Activated naive CD8-positive, alpha-beta T cell treated with anti-CD3 and anti-CD28 coated beads, Interleukin-2, amount 50 U/mL, for 24 hours (primary cell): ENCODE measurements around the gene SYT9.

ENCODE experiments used
- ATAC-seq: fragments of 150-1000 bp; cut with Tn5 transposase; one replicate; pipeline ENCODE4 v1.10.0; 2021
- DNase-seq: peaks from one replicate; pipeline ENCODE4 v3.0.0; 2021
- H3K27ac Mint-ChIP-seq: one replicate; pipeline ENCODE4 v1.8.0; 2021; ENCODE audit warnings: mild to moderate bottlenecking, mixed read lengths
- H3K27me3 Mint-ChIP-seq: one replicate; pipeline ENCODE4 v1.8.0; 2021; ENCODE audit warnings: mixed read lengths
- H3K36me3 Mint-ChIP-seq: one replicate; pipeline ENCODE4 v1.8.0; 2021; ENCODE audit warnings: low read depth, mixed read lengths
- H3K4me1 Mint-ChIP-seq: one replicate; pipeline ENCODE4 v1.8.0; 2021; ENCODE audit warnings: mixed read lengths
- H3K4me3 Mint-ChIP-seq: one replicate; pipeline ENCODE4 v1.8.0; 2021; ENCODE audit warnings: mild to moderate bottlenecking, moderate library complexity, mixed read lengths
- H3K9me3 Mint-ChIP-seq: one replicate; pipeline ENCODE4 v1.8.0; 2021; ENCODE audit warnings: mixed read lengths

Gene SYT9

GRCh38 chr11:7291100-7291829 lies 39.6 kb downstream of the SYT9 start:
- H3K9me3 Mint-ChIP-seq, result peaks cover 12% of the 10 kb centered on the region
- no peak overlapping the region for H3K27ac Mint-ChIP-seq
- H3K36me3 Mint-ChIP-seq, result no peaks in the 10 kb centered on the region

GRCh38 chr11:7292922-7293321 lies 41.2 kb downstream of the SYT9 start:
- H3K27me3 Mint-ChIP-seq, result peaks cover 5% of the 10 kb centered on the region
- H3K9me3 Mint-ChIP-seq, result peaks cover 7% of the 10 kb centered on the region
- DNase-seq, result no peak
- no peaks in the 10 kb centered on the region for H3K36me3 Mint-ChIP-seq
- H3K4me1 Mint-ChIP-seq, result no peaks in the 10 kb centered on the region
- ATAC-seq, result no peak
- no peak overlapping the region for H3K27ac Mint-ChIP-seq
- H3K4me3 Mint-ChIP-seq, result no peak overlapping the region

More at GRCh38 chr11:7291100-7291829, 39.6 kb downstream of the SYT9 start:
- no peak for DNase-seq
- no peak for ATAC-seq
- Mint-ChIP-seq H3K4me3 (no peak overlapping the region), H3K4me1 (no peaks in the 10 kb centered on the region), H3K27me3 (peaks cover 5% of the 10 kb centered on the region)

- no peak overlapping the region for H3K4me3 Mint-ChIP-seq
Observed at GRCh38 chr11:7299393-7299792, 47.7 kb downstream of the SYT9 start.

GRCh38 chr11:7300281-7300680 lies 48.6 kb downstream of the SYT9 start:
- DNase-seq, result no peak
- Mint-ChIP-seq H3K4me3 (no peak overlapping the region), H3K9me3 (no peaks in the 10 kb centered on the region), H3K27me3 (no peaks in the 10 kb centered on the region), H3K4me1 (no peaks in the 10 kb centered on the region), H3K27ac (no peak overlapping the region), H3K36me3 (no peaks in the 10 kb centered on the region)
- ATAC-seq, result no peak

More at GRCh38 chr11:7299393-7299792, 47.7 kb downstream of the SYT9 start:
- no peak for ATAC-seq
- Mint-ChIP-seq H3K4me1 (no peaks in the 10 kb centered on the region), H3K36me3 (no peaks in the 10 kb centered on the region), H3K27me3 (peaks cover 2% of the 10 kb centered on the region), H3K27ac (no peak overlapping the region), H3K9me3 (no peaks in the 10 kb centered on the region)
- no peak for DNase-seq

GRCh38 chr11:7303146-7303545 lies 51.4 kb downstream of the SYT9 start:
- Mint-ChIP-seq H3K4me1 (no peaks in the 10 kb centered on the region), H3K4me3 (no peak overlapping the region), H3K36me3 (no peaks in the 10 kb centered on the region), H3K27me3 (no peaks in the 10 kb centered on the region), H3K27ac (no peak overlapping the region), H3K9me3 (no peaks in the 10 kb centered on the region)
- DNase-seq (no peak), ATAC-seq (no peak)

GRCh38 chr11:7306900-7307299 lies 55.2 kb downstream of the SYT9 start:
- no peak overlapping the region for H3K27ac Mint-ChIP-seq
- H3K9me3 Mint-ChIP-seq, result no peaks in the 10 kb centered on the region
- no peak overlapping the region for H3K4me3 Mint-ChIP-seq
- H3K36me3 Mint-ChIP-seq, result no peaks in the 10 kb centered on the region
- ATAC-seq (no peak), DNase-seq (no peak)
- H3K4me1 Mint-ChIP-seq, result no peaks in the 10 kb centered on the region
- H3K27me3 Mint-ChIP-seq, result peaks cover 3% of the 10 kb centered on the region

- Mint-ChIP-seq H3K27ac (no peak overlapping the region), H3K9me3 (no peaks in the 10 kb centered on the region), H3K27me3 (peaks cover 3% of the 10 kb centered on the region), H3K4me3 (no peak overlapping the region), H3K36me3 (no peaks in the 10 kb centered on the region), H3K4me1 (no peaks in the 10 kb centered on the region)
- ATAC-seq (no peak), DNase-seq (no peak)
Observed at GRCh38 chr11:7307836-7308235, 56.1 kb downstream of the SYT9 start.

GRCh38 chr11:7311903-7312302 lies 60.2 kb downstream of the SYT9 start:
- no peaks in the 10 kb centered on the region for H3K4me1 Mint-ChIP-seq
- ATAC-seq, result no peak

GRCh38 chr11:7314811-7315604 lies 63.3 kb downstream of the SYT9 start:
- no peaks in the 10 kb centered on the region for H3K4me1 Mint-ChIP-seq
- H3K4me3 Mint-ChIP-seq, result no peak overlapping the region
- no peaks in the 10 kb centered on the region for H3K36me3 Mint-ChIP-seq
- H3K27ac Mint-ChIP-seq, result no peak overlapping the region
- no peak for ATAC-seq
- DNase-seq, result no peak
- peaks cover 4% of the 10 kb centered on the region for H3K9me3 Mint-ChIP-seq
- peaks cover 2% of the 10 kb centered on the region for H3K27me3 Mint-ChIP-seq

More at GRCh38 chr11:7311903-7312302, 60.2 kb downstream of the SYT9 start:
- Mint-ChIP-seq H3K27me3 (peaks cover 3% of the 10 kb centered on the region), H3K27ac (no peak overlapping the region), H3K4me3 (no peak overlapping the region), H3K9me3 (peaks cover 4% of the 10 kb centered on the region), H3K36me3 (no peaks in the 10 kb centered on the region)
- DNase-seq, result no peak

GRCh38 chr11:7319501-7319900 lies 67.8 kb downstream of the SYT9 start:
- H3K4me1 Mint-ChIP-seq, result no peaks in the 10 kb centered on the region
- no peak overlapping the region for H3K4me3 Mint-ChIP-seq
- DNase-seq (no peak), ATAC-seq (no peak)
- H3K9me3 Mint-ChIP-seq, result peaks cover 4% of the 10 kb centered on the region
- H3K27me3 Mint-ChIP-seq, result peaks cover 2% of the 10 kb centered on the region
- no peak overlapping the region for H3K27ac Mint-ChIP-seq
- H3K36me3 Mint-ChIP-seq, result no peaks in the 10 kb centered on the region

- Mint-ChIP-seq H3K27me3 (peaks cover 2% of the 10 kb centered on the region), H3K4me3 (no peak overlapping the region), H3K9me3 (peaks cover 4% of the 10 kb centered on the region), H3K27ac (no peak overlapping the region), H3K36me3 (no peaks in the 10 kb centered on the region), H3K4me1 (no peaks in the 10 kb centered on the region)
- ATAC-seq (no peak), DNase-seq (no peak)
Observed at GRCh38 chr11:7320306-7320705, 68.6 kb downstream of the SYT9 start.

- Mint-ChIP-seq H3K27ac (no peak overlapping the region), H3K27me3 (peaks cover 2% of the 10 kb centered on the region), H3K4me1 (no peaks in the 10 kb centered on the region), H3K9me3 (peaks cover 1% of the 10 kb centered on the region), H3K4me3 (no peak overlapping the region), H3K36me3 (no peaks in the 10 kb centered on the region)
- no peak for DNase-seq
- no peak for ATAC-seq
Observed at GRCh38 chr11:7321473-7322450, 70.1 kb downstream of the SYT9 start.

- peaks cover 7% of the 10 kb centered on the region for H3K27me3 Mint-ChIP-seq
- no peaks in the 10 kb centered on the region for H3K36me3 Mint-ChIP-seq
- ATAC-seq, result no peak
- no peak overlapping the region for H3K4me3 Mint-ChIP-seq
- no peak for DNase-seq
- no peak overlapping the region for H3K27ac Mint-ChIP-seq
- no peaks in the 10 kb centered on the region for H3K4me1 Mint-ChIP-seq
- no peaks in the 10 kb centered on the region for H3K9me3 Mint-ChIP-seq
Observed at GRCh38 chr11:7332451-7332850, 80.7 kb downstream of the SYT9 start.

- Mint-ChIP-seq H3K27ac (no peak overlapping the region), H3K4me3 (no peak overlapping the region), H3K4me1 (no peaks in the 10 kb centered on the region), H3K36me3 (no peaks in the 10 kb centered on the region), H3K9me3 (no peaks in the 10 kb centered on the region), H3K27me3 (peaks cover 7% of the 10 kb centered on the region)
- DNase-seq (no peak), ATAC-seq (no peak)
Observed at GRCh38 chr11:7332962-7333361, 81.3 kb downstream of the SYT9 start.
